GM19324 (cell line): Measurements from ENCODE around the gene ULBP2.
"Not testable (repeated sequence)": the region's sequence is repeated elsewhere in the genome, so short reads cannot be mapped to it uniquely, and the experiment has no call there.

Source experiments
- ATAC-seq: cut with Tn5 transposase; IDR thresholded peaks from one replicate; pipeline ENCODE4 v1.9.1; 2021; ENCODE audit warnings: mild to moderate bottlenecking, moderate library complexity; ENCODE audit not compliant: unreplicated experiment, low FRiP score

ULBP2 gene

GRCh38 chr6:149947533-149947932 lies 5.7 kb downstream of the ULBP2 start:
- not testable (repeated sequence) for ATAC-seq

- ATAC-seq = no peak
Measured at GRCh38 chr6:149948011-149948410, 6.2 kb downstream of the ULBP2 start.

GRCh38 chr6:149948616-149949015 lies 6.8 kb downstream of the ULBP2 start:
- ATAC-seq = no peak

- ATAC-seq = no peak
Measured at GRCh38 chr6:149950423-149950822, 8.6 kb downstream of the ULBP2 start.

- no peak for ATAC-seq
Measured at GRCh38 chr6:149951096-149951495, 9.3 kb downstream of the ULBP2 start.

GRCh38 chr6:149951626-149952025 lies 9.8 kb downstream of the ULBP2 start:
- ATAC-seq = no peak

GRCh38 chr6:149953390-149953789 lies 11.6 kb downstream of the ULBP2 start:
- not testable (repeated sequence) for ATAC-seq

- not testable (repeated sequence) for ATAC-seq
Measured at GRCh38 chr6:149953934-149954327, 12.1 kb downstream of the ULBP2 start.

GRCh38 chr6:149954328-149954983 lies 12.6 kb downstream of the ULBP2 start:
- ATAC-seq = not testable (repeated sequence)

- not testable (repeated sequence) for ATAC-seq
Measured at GRCh38 chr6:149954984-149955653, 13.3 kb downstream of the ULBP2 start.

- not testable (repeated sequence) for ATAC-seq
Measured at GRCh38 chr6:149955654-149956317, 14.0 kb downstream of the ULBP2 start.

GRCh38 chr6:149958124-149958523 lies 16.3 kb downstream of the ULBP2 start:
- ATAC-seq = not testable (repeated sequence)

- ATAC-seq = not testable (repeated sequence)
Measured at GRCh38 chr6:149959806-149960205, 18.0 kb downstream of the ULBP2 start.

- ATAC-seq = no peak
Measured at GRCh38 chr6:149960488-149960887, 18.7 kb downstream of the ULBP2 start.

GRCh38 chr6:149961728-149962425 lies 20.1 kb downstream of the ULBP2 start:
- no peak for ATAC-seq

- no peak for ATAC-seq
Measured at GRCh38 chr6:149962461-149963211, 20.8 kb downstream of the ULBP2 start.

- no peak for ATAC-seq
Measured at GRCh38 chr6:149963212-149963461, 21.3 kb downstream of the ULBP2 start.

GRCh38 chr6:149963462-149964307 lies 21.9 kb downstream of the ULBP2 start, which contains the start of gene ULBP1:
Gene ULBP1, plus strand, starts transcription at chr6:149963943. Its CDS starts 107 bp downstream, at chr6:149964050.
- no peak for ATAC-seq
